ENCODE measurements around the gene RNF32. TPM values are rescaled to one million over a fixed set of nuclear protein-coding genes. Genes with fewer than 3 reads are reported as not detected.

Gene RNF32
- total RNA-seq, 4 donors from 2014 or later = 1.1 to 3.0 (median 2.0) TPM

DNA sequence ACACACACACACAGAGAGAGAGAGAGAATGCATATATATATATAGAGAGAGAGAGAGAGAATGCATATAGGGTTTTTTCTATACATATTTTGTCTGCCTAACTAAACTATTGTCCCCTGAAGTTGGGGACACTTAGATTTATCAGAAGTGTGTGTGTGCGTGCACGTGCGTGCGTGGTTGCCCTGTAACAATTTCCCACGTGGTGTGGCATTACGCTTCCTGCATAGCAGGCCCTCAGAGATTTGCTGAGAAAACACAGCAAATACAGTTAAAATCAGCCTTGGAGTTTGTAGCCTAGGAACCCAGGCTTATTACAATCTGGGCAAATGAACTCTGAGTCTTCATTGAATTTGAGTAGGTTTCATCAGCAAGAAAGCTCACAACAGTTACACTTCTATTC lies 14.7 kb downstream of the RNF32 start:
- intact Hi-C loops (cut with DNase I; ENCODE audit: low total_unique reads) (no loop called here), in situ Hi-C loops (cut with MboI; ENCODE audit: low pct_ligation_motif_present in 1 of 4, low pct_unique_long_range_greater_than_20kb in 1 of 4, low sequenced_read_pairs in 3 of 4) (no loop called here)
- 73 to 83% methylated on average over 4 to 6 of the region's 6 CpGs for WGBS, 2 donors (ENCODE audit: low coverage in 1 of 2)
- Histone ChIP-seq H3K36me3 (no peaks in the 10 kb centered on the region), H3K27me3 (peaks cover 16% of the 10 kb centered on the region), H3K4me1 (no peaks in the 10 kb centered on the region), H3K4me3 (no peak overlapping the region), H3K9me3 (no peaks in the 10 kb centered on the region), H3K27ac (no peak overlapping the region)
- TF ChIP-seq EP300 (IDR thresholded peaks at IDR 0.05; ENCODE audit: low read depth) (no peak), POLR2AphosphoS5 (IDR thresholded peaks at IDR 0.05) (no peak), POLR2A (IDR thresholded peaks at IDR 0.05) (no peak)
- TF ChIP-seq, protein P1, sequence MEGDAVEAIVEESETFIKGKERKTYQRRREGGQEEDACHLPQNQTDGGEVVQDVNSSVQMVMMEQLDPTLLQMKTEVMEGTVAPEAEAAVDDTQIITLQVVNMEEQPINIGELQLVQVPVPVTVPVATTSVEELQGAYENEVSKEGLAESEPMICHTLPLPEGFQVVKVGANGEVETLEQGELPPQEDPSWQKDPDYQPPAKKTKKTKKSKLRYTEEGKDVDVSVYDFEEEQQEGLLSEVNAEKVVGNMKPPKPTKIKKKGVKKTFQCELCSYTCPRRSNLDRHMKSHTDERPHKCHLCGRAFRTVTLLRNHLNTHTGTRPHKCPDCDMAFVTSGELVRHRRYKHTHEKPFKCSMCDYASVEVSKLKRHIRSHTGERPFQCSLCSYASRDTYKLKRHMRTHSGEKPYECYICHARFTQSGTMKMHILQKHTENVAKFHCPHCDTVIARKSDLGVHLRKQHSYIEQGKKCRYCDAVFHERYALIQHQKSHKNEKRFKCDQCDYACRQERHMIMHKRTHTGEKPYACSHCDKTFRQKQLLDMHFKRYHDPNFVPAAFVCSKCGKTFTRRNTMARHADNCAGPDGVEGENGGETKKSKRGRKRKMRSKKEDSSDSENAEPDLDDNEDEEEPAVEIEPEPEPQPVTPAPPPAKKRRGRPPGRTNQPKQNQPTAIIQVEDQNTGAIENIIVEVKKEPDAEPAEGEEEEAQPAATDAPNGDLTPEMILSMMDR (IDR thresholded peaks at IDR 0.05) = no peak
- DNase-seq = no peak

DNA sequence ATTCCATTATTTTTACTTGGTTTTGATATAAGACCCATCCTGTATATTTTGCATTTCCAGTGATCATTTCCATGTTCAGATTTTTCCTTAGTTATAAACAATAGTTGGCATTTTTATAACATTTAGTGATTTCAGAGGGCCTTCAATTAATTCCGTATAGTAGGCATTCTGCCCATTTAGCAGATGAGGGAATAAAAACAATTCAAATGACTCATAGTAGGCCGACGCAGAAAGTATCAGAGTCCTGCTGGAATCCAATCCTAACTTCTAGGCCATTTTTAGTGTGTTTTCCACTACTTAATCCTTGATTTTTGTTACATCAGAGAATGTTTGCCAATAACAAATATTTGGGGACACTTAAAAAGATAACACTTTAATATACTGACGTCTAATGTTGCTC lies 15.4 kb downstream of the RNF32 start:
- H3K9me3 ChIP-seq = no peaks in the 10 kb centered on the region
- H3K27me3 ChIP-seq = peaks cover 11% of the 10 kb centered on the region
- in situ Hi-C loops (cut with MboI; ENCODE audit: low pct_ligation_motif_present in 1 of 4, low pct_unique_long_range_greater_than_20kb in 1 of 4, low sequenced_read_pairs in 3 of 4) (no loop called here), intact Hi-C loops (cut with DNase I; ENCODE audit: low total_unique reads) (no loop called here)
- no peak overlapping the region for H3K4me3 ChIP-seq
- H3K36me3 ChIP-seq = no peaks in the 10 kb centered on the region
- no peak for DNase-seq
- H3K27ac ChIP-seq = no peak overlapping the region
- WGBS, 2 donors (ENCODE audit: low coverage in 1 of 2) = 73 to 75% methylated on average over 4 of the region's 4 CpGs
- H3K4me1 ChIP-seq = no peaks in the 10 kb centered on the region
- TF ChIP-seq POLR2AphosphoS5 (IDR thresholded peaks at IDR 0.05) (no peak), POLR2A (IDR thresholded peaks at IDR 0.05) (no peak), EP300 (IDR thresholded peaks at IDR 0.05; ENCODE audit: low read depth) (no peak)
- TF ChIP-seq, protein P1 (IDR thresholded peaks at IDR 0.05) = no peak

DNA sequence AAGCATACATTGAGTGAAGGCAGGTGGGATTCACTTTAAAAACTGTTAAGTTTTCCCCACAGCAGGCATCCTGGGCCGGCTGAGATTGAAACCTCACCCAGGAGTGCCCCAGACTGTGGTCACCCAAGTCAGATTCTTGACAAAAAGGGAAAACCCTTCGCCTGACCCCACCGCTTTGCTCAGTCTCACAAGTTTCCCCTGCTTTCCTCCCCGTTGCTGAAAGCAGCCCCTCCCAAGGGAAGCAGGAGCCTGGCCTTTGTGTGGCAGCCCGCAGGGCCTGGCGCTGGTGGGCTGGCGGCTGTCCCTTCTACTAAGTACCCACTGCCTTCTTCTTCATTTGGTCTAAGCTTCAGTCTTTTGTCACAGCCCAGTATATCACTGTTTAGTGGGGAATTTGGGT lies 16.0 kb downstream of the RNF32 start:
- 33 to 52% methylated on average over 1 to 7 of the region's 7 CpGs for WGBS, 2 donors (ENCODE audit: low coverage in 1 of 2)
- TF ChIP-seq, protein P1 (IDR thresholded peaks at IDR 0.05) = no peak
- TF ChIP-seq POLR2A (IDR thresholded peaks at IDR 0.05) = no peak
- no peak for TF ChIP-seq POLR2AphosphoS5 (IDR thresholded peaks at IDR 0.05)
- no peak for TF ChIP-seq EP300 (IDR thresholded peaks at IDR 0.05; ENCODE audit: low read depth)
- no peaks in the 10 kb centered on the region for H3K36me3 ChIP-seq
- in situ Hi-C loops (cut with MboI; ENCODE audit: low pct_ligation_motif_present in 1 of 4, low pct_unique_long_range_greater_than_20kb in 1 of 4, low sequenced_read_pairs in 3 of 4) (no loop called here), intact Hi-C loops (cut with DNase I; ENCODE audit: low total_unique reads) (no loop called here)
- H3K9me3 ChIP-seq = no peaks in the 10 kb centered on the region
- no peak overlapping the region for H3K4me3 ChIP-seq
- H3K27me3 ChIP-seq = peaks cover 10% of the 10 kb centered on the region
- no peak overlapping the region for H3K27ac ChIP-seq
- H3K4me1 ChIP-seq = no peaks in the 10 kb centered on the region
- no peak for DNase-seq

DNA sequence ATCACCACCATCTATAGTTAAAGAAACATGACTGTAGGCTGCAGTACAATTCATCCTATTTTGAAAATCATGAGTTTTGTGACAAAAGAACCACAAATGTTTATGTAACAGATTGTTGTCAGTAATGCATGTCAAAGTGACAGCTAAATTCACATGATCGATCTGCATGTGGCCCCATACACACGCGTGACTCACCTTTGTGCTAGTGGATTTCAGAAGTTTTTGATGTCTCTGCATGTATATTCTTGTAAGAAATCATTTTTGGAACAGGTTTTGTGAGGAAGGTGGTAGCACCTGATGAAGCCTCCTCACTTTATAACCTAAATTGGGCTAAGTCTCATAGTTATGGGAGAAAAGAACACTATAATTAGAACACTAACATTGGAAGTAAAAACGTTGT lies 17.1 kb downstream of the RNF32 start:
- no peak for DNase-seq
- no peak overlapping the region for H3K27ac ChIP-seq
- no peaks in the 10 kb centered on the region for H3K4me1 ChIP-seq
- 60 to 90% methylated on average over 1 to 4 of the region's 4 CpGs for WGBS, 2 donors (ENCODE audit: low coverage in 1 of 2)
- H3K4me3 ChIP-seq = no peak overlapping the region
- no peaks in the 10 kb centered on the region for H3K9me3 ChIP-seq
- intact Hi-C loops (cut with DNase I; ENCODE audit: low total_unique reads) = no loop called here
- in situ Hi-C loops (cut with MboI; ENCODE audit: low pct_ligation_motif_present in 1 of 4, low pct_unique_long_range_greater_than_20kb in 1 of 4, low sequenced_read_pairs in 3 of 4) = no loop called here
- no peak for TF ChIP-seq POLR2AphosphoS5 (IDR thresholded peaks at IDR 0.05)
- TF ChIP-seq EP300 (IDR thresholded peaks at IDR 0.05; ENCODE audit: low read depth) = no peak
- no peak for TF ChIP-seq POLR2A (IDR thresholded peaks at IDR 0.05)
- TF ChIP-seq, protein P1 (IDR thresholded peaks at IDR 0.05) = no peak
- H3K27me3 ChIP-seq = peaks cover 7% of the 10 kb centered on the region
- H3K36me3 ChIP-seq = no peaks in the 10 kb centered on the region
